ENCODE results near the gene PLEKHG3. TPM values are rescaled to one million over a fixed set of nuclear protein-coding genes. Genes with fewer than 3 reads are reported as not detected.
A peak's percentile ranks its signal among the peaks of the same experiment; 100 is the strongest.

PLEKHG3 gene
- polyA plus RNA-seq, 3 donors: 6.3 to 21.6 (median 13.0) TPM

- Mint-ChIP-seq H3K27me3 (ENCODE audit: low read depth in 3 of 3) (peaks cover 0 to 2% (median 0%) of the 10 kb centered on the region in 3 donors), H3K4me1 (peaks cover 2% of the 10 kb centered on the region), H3K4me3 (no peak overlapping the region), H3K27ac (peak overlapping the region in 2 of 7 donors; percentile 15 to 64), H3K36me3 (peaks cover 56 to 83% of the 10 kb centered on the region in 2 donors), H3K9me3 (peaks cover 0 to 5% (median 0%) of the 10 kb centered on the region in 7 donors)
- peaks cover 3% of the 10 kb centered on the region for H4K20me1 ChIP-seq (ENCODE audit: insufficient read depth, low read length)
- H3K9ac ChIP-seq (ENCODE audit: insufficient read depth, low read length, poor library complexity, severe bottlenecking): no peak overlapping the region
- H2AFZ ChIP-seq (ENCODE audit: insufficient read depth, low read depth, low read length, poor library complexity, severe bottlenecking): no peak overlapping the region
- H3K36me3 ChIP-seq (replicated peaks in 1 of 2; ENCODE audit: control insufficient read depth in 1 of 2, insufficient read depth in 2 of 2, low read length in 2 of 2): peaks cover 41 to 56% of the 10 kb centered on the region in 2 donors
- H3K27me3 ChIP-seq (ENCODE audit: control insufficient read depth in 2 of 2, insufficient read depth in 2 of 2, low read length in 2 of 2): no peaks in the 10 kb centered on the region
- no peaks in the 10 kb centered on the region for H3K4me1 ChIP-seq (ENCODE audit: control insufficient read depth in 1 of 2, insufficient read depth in 2 of 2, low read length in 2 of 2)
- H3K9me3 ChIP-seq (replicated peaks in 1 of 2; ENCODE audit: control insufficient read depth in 1 of 2, insufficient read depth in 1 of 2, low read length in 2 of 2): no peaks in the 10 kb centered on the region
- H3K79me2 ChIP-seq (ENCODE audit: insufficient read depth, low read length): no peaks in the 10 kb centered on the region
- H3K4me2 ChIP-seq (replicated peaks; ENCODE audit: extremely low read depth, low read length, poor library complexity, severe bottlenecking): no peak overlapping the region
- 83% methylated on average over 5 of the region's 8 CpGs for WGBS (ENCODE audit: insufficient coverage)
- H3K4me3 ChIP-seq (replicated peaks in 1 of 3; ENCODE audit: low read depth in 2 of 3, low read length in 3 of 3): no peak overlapping the region
- TF ChIP-seq CTCF (IDR thresholded peaks at IDR 0.05): no peak
- DNase-seq: no peak
- H3K27ac ChIP-seq (ENCODE audit: low read depth in 1 of 2, low read length in 2 of 2): no peak overlapping the region
- intact Hi-C loops (cut with micrococcal nuclease): no loop called here
Observed at GRCh38 chr14:64745511-64746091, 41.4 kb downstream of the PLEKHG3 start.

- peak overlapping the region in 3 of 7 donors; percentile 51 to 66 (median 61) for H3K27ac Mint-ChIP-seq
- Histone ChIP-seq H3K4me1 (ENCODE audit: control insufficient read depth in 1 of 2, insufficient read depth in 2 of 2, low read length in 2 of 2) (no peaks in the 10 kb centered on the region), H3K9ac (ENCODE audit: insufficient read depth, low read length, poor library complexity, severe bottlenecking) (no peak overlapping the region), H3K4me3 (replicated peaks in 1 of 3; ENCODE audit: low read depth in 2 of 3, low read length in 3 of 3) (no peak overlapping the region), H2AFZ (ENCODE audit: insufficient read depth, low read depth, low read length, poor library complexity, severe bottlenecking) (no peak overlapping the region), H3K9me3 (replicated peaks in 1 of 2; ENCODE audit: control insufficient read depth in 1 of 2, insufficient read depth in 1 of 2, low read length in 2 of 2) (no peaks in the 10 kb centered on the region), H3K27ac (ENCODE audit: low read depth in 1 of 2, low read length in 2 of 2) (no peak overlapping the region), H3K27me3 (ENCODE audit: control insufficient read depth in 2 of 2, insufficient read depth in 2 of 2, low read length in 2 of 2) (no peaks in the 10 kb centered on the region), H4K20me1 (ENCODE audit: insufficient read depth, low read length) (peaks cover 3% of the 10 kb centered on the region), H3K36me3 (replicated peaks in 1 of 2; ENCODE audit: control insufficient read depth in 1 of 2, insufficient read depth in 2 of 2, low read length in 2 of 2) (peaks cover 31 to 46% of the 10 kb centered on the region in 2 donors), H3K79me2 (ENCODE audit: insufficient read depth, low read length) (no peaks in the 10 kb centered on the region), H3K4me2 (replicated peaks; ENCODE audit: extremely low read depth, low read length, poor library complexity, severe bottlenecking) (no peak overlapping the region)
- no peak overlapping the region for H3K4me3 Mint-ChIP-seq
- WGBS (ENCODE audit: insufficient coverage): 83% methylated on average over 4 of the region's 12 CpGs
- peaks cover 0 to 5% (median 0%) of the 10 kb centered on the region in 7 donors for H3K9me3 Mint-ChIP-seq
- peaks cover 47 to 73% of the 10 kb centered on the region in 2 donors for H3K36me3 Mint-ChIP-seq
- no peak for TF ChIP-seq CTCF (IDR thresholded peaks at IDR 0.05)
- intact Hi-C loops (cut with micrococcal nuclease): no loop called here
- DNase-seq: no peak
- H3K4me1 Mint-ChIP-seq: peaks cover 2% of the 10 kb centered on the region
- peaks cover 0 to 2% (median 0%) of the 10 kb centered on the region in 3 donors for H3K27me3 Mint-ChIP-seq (ENCODE audit: low read depth in 3 of 3)
Observed at GRCh38 chr14:64746298-64747250, 42.4 kb downstream of the PLEKHG3 start.

Data from CD14-positive monocyte (primary cell).